NCI-H1436 treated with DMSO at 0.1 percent for 48 hours (cell line): ENCODE results near the gene RACK1.
"Not testable (repeated sequence)": the region's sequence is repeated elsewhere in the genome, so short reads cannot be mapped to it uniquely, and the experiment has no call there.

Experiments
- DNase-seq: peaks from one replicate; lab custom pipeline; 2025; lab: John Stamatoyannopoulos, UW

Gene RACK1

GRCh38 chr5:181214249-181214648 lies 29.5 kb downstream of the RACK1 start:
- not testable (repeated sequence) for DNase-seq

GRCh38 chr5:181212934-181213333 lies 30.8 kb downstream of the RACK1 start:
- DNase-seq: no peak

- DNase-seq: no peak
Observed at GRCh38 chr5:181212080-181212479, 31.6 kb downstream of the RACK1 start.

GRCh38 chr5:181211208-181211607 lies 32.5 kb downstream of the RACK1 start:
- DNase-seq: no peak

- not testable (repeated sequence) for DNase-seq
Observed at GRCh38 chr5:181210698-181211097, 33.0 kb downstream of the RACK1 start.

GRCh38 chr5:181210148-181210547 lies 33.6 kb downstream of the RACK1 start:
- not testable (repeated sequence) for DNase-seq

- not testable (repeated sequence) for DNase-seq
Observed at GRCh38 chr5:181209006-181209405, 34.7 kb downstream of the RACK1 start.

GRCh38 chr5:181207960-181208253 lies 35.8 kb downstream of the RACK1 start:
- no peak for DNase-seq

GRCh38 chr5:181207214-181207959 lies 36.3 kb downstream of the RACK1 start:
- DNase-seq: no peak

GRCh38 chr5:181205761-181206649 lies 37.7 kb downstream of the RACK1 start:
- no peak for DNase-seq

- DNase-seq: no peak
Observed at GRCh38 chr5:181204826-181205760, 38.6 kb downstream of the RACK1 start, which contains the start of gene TRIM7. TRIM7 (minus strand) TSS chr5:181205196; CDS start chr5:181205110, 86 bp downstream.

- DNase-seq: no peak
Observed at GRCh38 chr5:181204113-181204825, 39.4 kb downstream of the RACK1 start.

GRCh38 chr5:181203777-181204112 lies 40.0 kb downstream of the RACK1 start:
- no peak for DNase-seq

GRCh38 chr5:181203093-181203711 lies 40.5 kb downstream of the RACK1 start:
- no peak for DNase-seq

GRCh38 chr5:181200816-181201215 lies 42.9 kb downstream of the RACK1 start:
- no peak for DNase-seq

- no peak for DNase-seq
Observed at GRCh38 chr5:181199881-181200638, 43.6 kb downstream of the RACK1 start.

- no peak for DNase-seq
Observed at GRCh38 chr5:181198905-181199519, 44.7 kb downstream of the RACK1 start.

- no peak for DNase-seq
Observed at GRCh38 chr5:181198106-181198685, 45.5 kb downstream of the RACK1 start.

GRCh38 chr5:181197326-181197951 lies 46.3 kb downstream of the RACK1 start:
- no peak for DNase-seq
